GM10847 (cell line): Measurements from ENCODE around the gene CD300C.

Source experiments
- POLR2A ChIP-seq: IDR thresholded peaks from 2 replicates; pipeline ENCODE4 v1.6.1; 2011; ENCODE audit not compliant: insufficient read length; ENCODE audit errors: extremely low read depth

The CD300C gene

GRCh38 chr17:74545843-74546230, at the start of gene CD300C:
CD300C (minus strand) TSS chr17:74546115; CDS start chr17:74545782, 333 bp downstream.
- no peak for TF ChIP-seq POLR2A

GRCh38 chr17:74595037-74595750, 49.3 kb upstream of the CD300C start:
- no peak for TF ChIP-seq POLR2A

- no peak for TF ChIP-seq POLR2A
These were observed 46.4 kb upstream of the CD300C start, which contains the start of gene CD300LD for GRCh38 chr17:74592087-74592990. CD300LD (minus strand) TSS chr17:74592283; CDS start chr17:74592202, 81 bp downstream.

- TF ChIP-seq POLR2A, result no peak
These were observed 45.6 kb upstream of the CD300C start for GRCh38 chr17:74591503-74591902.

GRCh38 chr17:74585711-74586110, 39.8 kb upstream of the CD300C start:
- TF ChIP-seq POLR2A, result no peak

- TF ChIP-seq POLR2A, result no peak
These were observed 38.6 kb upstream of the CD300C start for GRCh38 chr17:74584292-74585060.

GRCh38 chr17:74582633-74583032, 36.7 kb upstream of the CD300C start:
- no peak for TF ChIP-seq POLR2A

- no peak for TF ChIP-seq POLR2A
These were observed 34.0 kb upstream of the CD300C start for GRCh38 chr17:74579900-74580299.

- no peak for TF ChIP-seq POLR2A
These were observed 33.1 kb upstream of the CD300C start for GRCh38 chr17:74578979-74579378.

- TF ChIP-seq POLR2A, result no peak
These were observed 28.7 kb upstream of the CD300C start for GRCh38 chr17:74574489-74575142.

- TF ChIP-seq POLR2A, result no peak
These were observed 27.3 kb upstream of the CD300C start for GRCh38 chr17:74573169-74573568.

- no peak for TF ChIP-seq POLR2A
These were observed 25.8 kb upstream of the CD300C start for GRCh38 chr17:74571621-74572270.

GRCh38 chr17:74569020-74570003, 23.4 kb upstream of the CD300C start:
- no peak for TF ChIP-seq POLR2A
